ENCODE results near the gene UGT1A5.

- TF ChIP-seq POLR2AphosphoS5 (IDR thresholded peaks at IDR 0.05; ENCODE audit: low read depth, low read length) (no peak), POLR2A (IDR thresholded peaks at IDR 0.05; ENCODE audit: borderline replicate concordance, extremely low read depth, insufficient read depth, insufficient read length) (no peak), EZH2phosphoT487 (IDR thresholded peaks at IDR 0.05; ENCODE audit: borderline replicate concordance) (no peak), CTCF (IDR thresholded peaks at IDR 0.05 in 2 of 3, conservative IDR thresholded peaks at IDR 0.05 in 1 of 3; ENCODE audit: borderline replicate concordance in 1 of 3, insufficient read depth in 1 of 3, low read depth in 2 of 3, low read length in 2 of 3) (no peak), ZFX (IDR thresholded peaks at IDR 0.05) (no peak), RAD21 (IDR thresholded peaks at IDR 0.05; ENCODE audit: low read depth) (no peak), REST (IDR thresholded peaks at IDR 0.05; ENCODE audit: low read depth) (no peak), ATF3 (IDR thresholded peaks at IDR 0.05) (no peak), ZBTB33 (IDR thresholded peaks at IDR 0.05; ENCODE audit: extremely low read depth, insufficient replicate concordance, low read length) (no peak), SRF (IDR thresholded peaks at IDR 0.05; ENCODE audit: low read depth) (no peak), EZH2 (IDR thresholded peaks at IDR 0.05) (no peak), CBX3 (IDR thresholded peaks at IDR 0.05; ENCODE audit: low read depth) (no peak), SIN3A (IDR thresholded peaks at IDR 0.05; ENCODE audit: low read depth) (no peak), YY1 (IDR thresholded peaks at IDR 0.05; ENCODE audit: extremely low read depth, insufficient replicate concordance, low read depth, low read length) (no peak)
Observed at GRCh38 chr2:233772583-233772982, 59.9 kb downstream of the UGT1A5 start.

All from HCT116 (cell line).